HepG2 (cell line): ENCODE results near the gene RRP12. TPM values are rescaled to one million over a fixed set of nuclear protein-coding genes. Genes with fewer than 3 reads are reported as not detected.
A peak's percentile ranks its signal among the peaks of the same experiment; 100 is the strongest.

ENCODE experiments used
- ETV5 ChIP-seq: IDR thresholded peaks from 2 replicates; pipeline ENCODE4 v1.6.1; 2018; ENCODE audit warnings: missing biosample characterization, missing genetic modification reagents, inconsistent platforms, borderline replicate concordance
- HIC2 ChIP-seq: sonication (generic); formaldehyde crosslinking; IDR thresholded peaks from 2 replicates; pipeline ENCODE4 v1.9.0; 2022; ENCODE audit warnings: low read depth, missing genetic modification reagents
- HOXA9 ChIP-seq: sonication (generic); formaldehyde crosslinking; IDR thresholded peaks from 2 replicates; pipeline ENCODE4 v1.8.1; 2022; ENCODE audit warnings: missing genetic modification reagents, mild to moderate bottlenecking, moderate library complexity, borderline replicate concordance
- KDM4B ChIP-seq: sonication (generic); formaldehyde crosslinking; IDR thresholded peaks from 2 replicates; pipeline ENCODE4 v1.4.0; 2020; ENCODE audit warnings: missing genetic modification reagents
- MLLT10 ChIP-seq: sonication (generic); formaldehyde crosslinking; IDR thresholded peaks from 2 replicates; pipeline ENCODE4 v1.4.0; 2020; ENCODE audit warnings: missing genetic modification reagents
- POLR2A ChIP-seq, 2 experiments: IDR thresholded peaks; 2 replicates each; pipeline ENCODE4 v1.6.1; 2011; ENCODE audit warnings: low read depth in 2 of 2, low read length in 2 of 2, mild to moderate bottlenecking in 1 of 2, moderate library complexity in 1 of 2; ENCODE audit not compliant: insufficient read depth in 1 of 2
- SIX4 ChIP-seq: sonication (generic); formaldehyde crosslinking; IDR thresholded peaks from 2 replicates; pipeline ENCODE4 v1.4.0; 2020; ENCODE audit warnings: missing genetic modification reagents
- SP2 ChIP-seq: sonication (generic); formaldehyde crosslinking; IDR thresholded peaks from 2 replicates; pipeline ENCODE4 v1.5.1; 2020; ENCODE audit warnings: mild to moderate bottlenecking, missing genetic modification reagents
- TSC22D2 ChIP-seq: sonication (generic); formaldehyde crosslinking; IDR thresholded peaks from 2 replicates; pipeline ENCODE4 v1.5.1; 2020; ENCODE audit warnings: missing genetic modification reagents, mild to moderate bottlenecking, borderline replicate concordance
- ZBTB49 ChIP-seq: sonication (generic); formaldehyde crosslinking; IDR thresholded peaks from 2 replicates; pipeline ENCODE4 v1.4.0; 2020; ENCODE audit warnings: missing genetic modification reagents, borderline replicate concordance
- ZFP36 ChIP-seq: fragments of 150-350 bp; IDR thresholded peaks from 2 replicates; pipeline ENCODE4 v1.6.1; 2018; ENCODE audit warnings: borderline replicate concordance, low read length, low read depth; ENCODE audit not compliant: partially characterized antibody
- ZKSCAN1 ChIP-seq: fragments of 150-350 bp; IDR thresholded peaks from 2 replicates; pipeline ENCODE4 v1.6.1; 2014; ENCODE audit warnings: low read length
- ZNF350 ChIP-seq: sonication (generic); formaldehyde crosslinking; IDR thresholded peaks from 2 replicates; pipeline ENCODE4 v1.4.0; 2020; ENCODE audit warnings: mild to moderate bottlenecking, low read depth, missing genetic modification reagents, borderline replicate concordance
- ZNF441 ChIP-seq: sonication (generic); formaldehyde crosslinking; IDR thresholded peaks from 2 replicates; pipeline ENCODE4 v1.7.0; 2021; ENCODE audit warnings: missing genetic modification reagents, borderline replicate concordance
- ZNF550 ChIP-seq: sonication (generic); formaldehyde crosslinking; IDR thresholded peaks from 2 replicates; pipeline ENCODE4 v1.4.0; 2020; ENCODE audit warnings: mild to moderate bottlenecking, missing genetic modification reagents, borderline replicate concordance
- ZNF556 ChIP-seq: sonication (generic); formaldehyde crosslinking; IDR thresholded peaks from 2 replicates; pipeline ENCODE4 v1.4.0; 2020; ENCODE audit warnings: mild to moderate bottlenecking, missing genetic modification reagents, borderline replicate concordance
- ZNF619 ChIP-seq: sonication (generic); formaldehyde crosslinking; IDR thresholded peaks from 2 replicates; pipeline ENCODE4 v1.4.0; 2020; ENCODE audit warnings: mild to moderate bottlenecking, missing genetic modification reagents
- ZNF879 ChIP-seq: sonication (generic); formaldehyde crosslinking; IDR thresholded peaks from 2 replicates; pipeline ENCODE4 v1.8.1; 2023; ENCODE audit warnings: missing genetic modification reagents
- polyA plus RNA-seq, 8 experiments: library from polyadenylated mRNA; depleted of rRNA in 3 of 8; stranded (reverse) in 7 of 8; unstranded in 1 of 8; fragments of >200 nt; fragmentation: Illumina TruSeq in 4 of 8; extraction: Trizol in 4 of 8; gene quantifications; 2 replicates each; pipeline versions ENCODE4 v1.2.1 to v1.2.3, GENCODE V29; 2011 to 2016; ENCODE audit warnings: low read depth in 4 of 8, missing spikeins in 1 of 8, mixed read lengths in 1 of 8; ENCODE audit not compliant: insufficient read depth in 1 of 8
- total RNA-seq, 5 experiments: library from RNA; depleted of rRNA; stranded (reverse); fragments of >200 nt; fragmentation: Illumina TruSeq; extraction: Trizol; gene quantifications; 2 replicates each; pipeline ENCODE4 v1.2.3, GENCODE V29; 2016; ENCODE audit warnings: low read depth in 1 of 5
- TF ChIP-seq, protein P1 (sequence below): sonication (generic); formaldehyde crosslinking; IDR thresholded peaks from 2 replicates; pipeline ENCODE4 v1.4.0; 2020; ENCODE audit warnings: missing genetic modification reagents
- TF ChIP-seq, protein P2 (sequence below): sonication (generic); formaldehyde crosslinking; IDR thresholded peaks from 2 replicates; pipeline ENCODE4 v1.8.1; 2023; ENCODE audit warnings: mild to moderate bottlenecking, moderate library complexity, missing genetic modification reagents
- TF ChIP-seq, protein P3 (sequence below): sonication (generic); formaldehyde crosslinking; IDR thresholded peaks from 2 replicates; pipeline ENCODE4 v1.8.1; 2023; ENCODE audit warnings: mild to moderate bottlenecking, missing genetic modification reagents, borderline replicate concordance
- TF ChIP-seq, protein P4 (sequence below): conservative IDR thresholded peaks from 2 replicates; pipeline ENCODE4 v1.6.1; 2018; ENCODE audit warnings: missing genetic modification reagents

Gene RRP12
- total and polyA plus RNA-seq, 2 of the 13 experiments (the other 11 are each of a cell fraction or from before 2014, with no cell fraction given) = 13.2 to 39.4 TPM

- TF ChIP-seq SP2 (CRISPR knock-in tag) (no peak), ZNF556 (CRISPR knock-in tag) (no peak), ZKSCAN1 (no peak), TSC22D2 (CRISPR knock-in tag) (no peak), KDM4B (no peak), ZFP36 (no peak), ZNF619 (no peak), ETV5 (peak; percentile 81; the same call in 1 of the 2 replicates), POLR2A (IDR thresholded peaks at IDR 0.05; ENCODE audit: insufficient read depth in 1 of 2, low read depth in 2 of 2, low read length in 2 of 2) (peak in 1 of 2 experiments; percentile 42; a peak in 1 of 4 replicates), ZNF550 (no peak), ZBTB49 (CRISPR knock-in tag) (no peak), MLLT10 (CRISPR knock-in tag) (no peak), HOXA9 (no peak), SIX4 (CRISPR knock-in tag) (peak; percentile 83), ZNF350 (CRISPR knock-in tag) (no peak), ZNF879 (CRISPR knock-in tag) (no peak), ZNF441 (CRISPR knock-in tag) (no peak), HIC2 (peak; percentile 83)
- TF ChIP-seq, protein P1, sequence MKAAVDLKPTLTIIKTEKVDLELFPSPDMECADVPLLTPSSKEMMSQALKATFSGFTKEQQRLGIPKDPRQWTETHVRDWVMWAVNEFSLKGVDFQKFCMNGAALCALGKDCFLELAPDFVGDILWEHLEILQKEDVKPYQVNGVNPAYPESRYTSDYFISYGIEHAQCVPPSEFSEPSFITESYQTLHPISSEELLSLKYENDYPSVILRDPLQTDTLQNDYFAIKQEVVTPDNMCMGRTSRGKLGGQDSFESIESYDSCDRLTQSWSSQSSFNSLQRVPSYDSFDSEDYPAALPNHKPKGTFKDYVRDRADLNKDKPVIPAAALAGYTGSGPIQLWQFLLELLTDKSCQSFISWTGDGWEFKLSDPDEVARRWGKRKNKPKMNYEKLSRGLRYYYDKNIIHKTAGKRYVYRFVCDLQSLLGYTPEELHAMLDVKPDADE (CRISPR knock-in tag) = no peak
- TF ChIP-seq, protein P2, sequence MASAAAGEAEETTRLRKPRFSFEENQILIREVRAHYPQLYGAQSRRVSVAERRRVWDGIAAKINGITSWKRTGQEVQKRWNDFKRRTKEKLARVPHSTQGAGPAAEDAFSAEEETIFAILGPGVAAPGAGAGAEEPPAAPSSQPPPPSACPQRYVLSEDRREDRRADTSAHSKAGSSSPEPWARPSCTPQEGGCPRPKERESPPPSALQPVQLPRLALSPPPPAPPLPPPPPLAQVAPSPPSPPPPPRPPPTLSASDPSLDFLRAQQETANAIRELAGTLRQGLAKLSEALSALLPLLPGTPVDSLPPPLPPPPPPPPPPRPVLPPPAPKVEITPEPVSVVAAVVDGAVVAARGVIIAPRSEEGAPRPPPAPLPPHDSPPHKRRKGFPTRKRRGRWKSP (CRISPR knock-in tag) = no peak
- TF ChIP-seq, protein P3, sequence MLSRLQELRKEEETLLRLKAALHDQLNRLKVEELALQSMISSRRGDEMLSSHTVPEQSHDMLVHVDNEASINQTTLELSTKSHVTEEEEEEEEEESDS = no peak
- TF ChIP-seq, protein P4, sequence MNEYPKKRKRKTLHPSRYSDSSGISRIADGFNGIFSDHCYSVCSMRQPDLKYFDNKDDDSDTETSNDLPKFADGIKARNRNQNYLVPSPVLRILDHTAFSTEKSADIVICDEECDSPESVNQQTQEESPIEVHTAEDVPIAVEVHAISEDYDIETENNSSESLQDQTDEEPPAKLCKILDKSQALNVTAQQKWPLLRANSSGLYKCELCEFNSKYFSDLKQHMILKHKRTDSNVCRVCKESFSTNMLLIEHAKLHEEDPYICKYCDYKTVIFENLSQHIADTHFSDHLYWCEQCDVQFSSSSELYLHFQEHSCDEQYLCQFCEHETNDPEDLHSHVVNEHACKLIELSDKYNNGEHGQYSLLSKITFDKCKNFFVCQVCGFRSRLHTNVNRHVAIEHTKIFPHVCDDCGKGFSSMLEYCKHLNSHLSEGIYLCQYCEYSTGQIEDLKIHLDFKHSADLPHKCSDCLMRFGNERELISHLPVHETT (CRISPR knock-in tag) = no peak
These were observed 72.3 kb downstream of the RRP12 start (continued) for GRCh38 chr10:97328646-97329453.
